Fibroblast of villous mesenchyme (primary cell): ENCODE measurements around the gene GALNTL6. TPM values are rescaled to one million over a fixed set of nuclear protein-coding genes. Genes with fewer than 3 reads are reported as not detected.

Experiments
- DNase-seq: peaks from one replicate; pipeline ENCODE4 v3.0.0-alpha.2; 2010; ENCODE audit warnings: low read depth
- H3K4me3 ChIP-seq: 2 replicates; pipeline ENCODE4 v1.5.1; 2011; ENCODE audit warnings: low read depth, mild to moderate bottlenecking, low read length
- total RNA-seq: library from RNA; depleted of rRNA; stranded (reverse); fragments of >200 nt; gene quantifications from 2 replicates; pipeline ENCODE4 v1.2.3, GENCODE V29; 2012
- TF ChIP-seq, protein P1 (sequence below): IDR thresholded peaks from 2 replicates; pipeline ENCODE4 v1.5.1; 2012; ENCODE audit warnings: low read depth, mild to moderate bottlenecking, low read length; ENCODE audit not compliant: insufficient read depth

GALNTL6 gene
- total RNA-seq, 1 donor = not detected

- TF ChIP-seq, protein P1, sequence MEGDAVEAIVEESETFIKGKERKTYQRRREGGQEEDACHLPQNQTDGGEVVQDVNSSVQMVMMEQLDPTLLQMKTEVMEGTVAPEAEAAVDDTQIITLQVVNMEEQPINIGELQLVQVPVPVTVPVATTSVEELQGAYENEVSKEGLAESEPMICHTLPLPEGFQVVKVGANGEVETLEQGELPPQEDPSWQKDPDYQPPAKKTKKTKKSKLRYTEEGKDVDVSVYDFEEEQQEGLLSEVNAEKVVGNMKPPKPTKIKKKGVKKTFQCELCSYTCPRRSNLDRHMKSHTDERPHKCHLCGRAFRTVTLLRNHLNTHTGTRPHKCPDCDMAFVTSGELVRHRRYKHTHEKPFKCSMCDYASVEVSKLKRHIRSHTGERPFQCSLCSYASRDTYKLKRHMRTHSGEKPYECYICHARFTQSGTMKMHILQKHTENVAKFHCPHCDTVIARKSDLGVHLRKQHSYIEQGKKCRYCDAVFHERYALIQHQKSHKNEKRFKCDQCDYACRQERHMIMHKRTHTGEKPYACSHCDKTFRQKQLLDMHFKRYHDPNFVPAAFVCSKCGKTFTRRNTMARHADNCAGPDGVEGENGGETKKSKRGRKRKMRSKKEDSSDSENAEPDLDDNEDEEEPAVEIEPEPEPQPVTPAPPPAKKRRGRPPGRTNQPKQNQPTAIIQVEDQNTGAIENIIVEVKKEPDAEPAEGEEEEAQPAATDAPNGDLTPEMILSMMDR = no peak
- H3K4me3 ChIP-seq = no peak overlapping the region
- DNase-seq = no peak
Observed at GRCh38 chr4:172177382-172177781, 364.2 kb downstream of the GALNTL6 start.

DNA sequence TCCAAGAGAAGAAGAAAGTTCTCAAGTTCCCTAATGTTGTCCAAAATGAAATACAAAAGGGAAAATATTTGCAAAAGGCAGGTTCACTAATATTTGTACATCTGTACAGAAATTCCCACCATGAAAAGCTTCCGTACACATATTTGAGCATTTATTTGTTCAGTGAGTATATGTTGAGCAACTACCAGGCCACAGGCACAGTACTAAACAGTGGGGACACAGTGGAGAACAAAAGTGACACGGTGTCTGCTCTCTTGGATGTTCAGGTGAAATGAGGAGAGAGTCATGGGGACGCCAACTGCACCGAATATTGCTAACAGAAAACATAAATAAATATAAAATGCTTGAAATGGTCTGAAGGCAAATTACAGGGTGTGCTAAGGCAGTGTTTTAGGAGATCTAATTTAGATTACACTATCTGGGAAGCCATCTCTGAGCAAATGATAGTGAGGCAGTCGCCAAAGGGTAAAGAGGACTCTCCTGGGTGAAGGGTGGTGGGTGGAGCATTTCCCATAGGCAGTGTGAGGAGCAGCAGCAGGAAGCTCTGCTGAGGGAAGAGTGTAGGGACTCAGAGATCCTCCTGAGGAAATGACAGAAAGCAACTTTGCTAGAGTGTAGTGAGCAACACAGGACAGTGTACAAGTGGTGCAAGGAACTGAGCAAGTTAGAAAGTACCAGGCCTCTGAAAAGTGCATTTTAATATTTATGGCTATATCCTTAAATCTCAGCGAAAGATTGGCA lies 375.2 kb downstream of the GALNTL6 start:
- no peak overlapping the region for H3K4me3 ChIP-seq
- TF ChIP-seq, protein P1 = no peak
- DNase-seq = no peak

GRCh38 chr4:172202480-172203076 lies 389.4 kb downstream of the GALNTL6 start:
- DNase-seq = peak; percentile 11
- TF ChIP-seq, protein P1 = peak; percentile 48

DNA sequence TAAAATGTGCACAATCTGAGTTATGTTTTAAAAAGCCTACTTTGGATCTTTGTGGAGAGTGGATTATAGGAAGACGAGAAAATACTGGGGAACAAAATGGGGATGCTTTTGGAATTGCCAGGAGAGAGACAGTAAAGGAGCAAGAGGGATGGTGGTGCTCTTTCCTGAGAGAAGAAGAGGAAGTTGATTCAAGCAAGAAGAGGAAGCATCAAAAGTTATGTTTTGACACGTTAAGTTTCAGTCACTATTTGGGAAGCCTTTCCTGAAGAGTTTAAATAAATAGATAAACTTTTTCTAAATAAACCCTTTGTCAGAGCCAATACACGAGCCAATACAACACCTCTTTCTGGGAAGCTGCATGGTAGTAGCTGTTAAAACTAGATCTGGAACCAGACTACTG lies 394.1 kb downstream of the GALNTL6 start:
- H3K4me3 ChIP-seq = no peak overlapping the region
- TF ChIP-seq, protein P1 = no peak
- DNase-seq = no peak

More at GRCh38 chr4:172202480-172203076, 389.4 kb downstream of the GALNTL6 start:
- H3K4me3 ChIP-seq = no peak overlapping the region

DNA sequence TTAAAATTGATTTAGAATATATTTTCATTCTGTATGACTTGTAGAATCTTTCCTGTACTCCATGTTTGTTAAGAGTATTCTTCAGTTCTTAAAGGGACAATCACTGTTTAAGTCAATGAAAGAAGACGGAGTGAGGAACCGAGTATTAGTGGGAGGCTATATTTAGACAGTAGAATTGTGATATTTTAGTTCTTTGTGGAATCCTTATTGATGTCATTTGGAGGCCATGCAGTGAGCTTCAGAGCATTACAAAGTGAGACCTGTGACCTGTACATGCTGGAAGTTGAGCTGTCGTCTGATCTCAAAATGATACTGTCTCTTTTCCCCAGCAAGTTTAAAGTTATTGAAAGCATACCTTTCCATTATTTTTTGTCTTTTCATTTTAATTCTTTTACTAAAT lies 394.7 kb downstream of the GALNTL6 start:
- no peak for DNase-seq

GRCh38 chr4:172220679-172221078 lies 407.5 kb downstream of the GALNTL6 start:
- TF ChIP-seq, protein P1 = no peak
- no peak for DNase-seq
- H3K4me3 ChIP-seq = no peak overlapping the region

More for the DNA sequence above, 394.7 kb downstream of the GALNTL6 start:
- TF ChIP-seq, protein P1 = no peak
- H3K4me3 ChIP-seq = no peak overlapping the region
